Raji (cell line): ENCODE data around the gene C2CD3.

ENCODE experiments used
- POLR2A ChIP-seq: IDR thresholded peaks from 2 replicates; pipeline ENCODE4 v1.6.1; 2011; ENCODE audit warnings: low read depth, low read length, control low read depth; ENCODE audit not compliant: insufficient read depth

The C2CD3 gene

DNA sequence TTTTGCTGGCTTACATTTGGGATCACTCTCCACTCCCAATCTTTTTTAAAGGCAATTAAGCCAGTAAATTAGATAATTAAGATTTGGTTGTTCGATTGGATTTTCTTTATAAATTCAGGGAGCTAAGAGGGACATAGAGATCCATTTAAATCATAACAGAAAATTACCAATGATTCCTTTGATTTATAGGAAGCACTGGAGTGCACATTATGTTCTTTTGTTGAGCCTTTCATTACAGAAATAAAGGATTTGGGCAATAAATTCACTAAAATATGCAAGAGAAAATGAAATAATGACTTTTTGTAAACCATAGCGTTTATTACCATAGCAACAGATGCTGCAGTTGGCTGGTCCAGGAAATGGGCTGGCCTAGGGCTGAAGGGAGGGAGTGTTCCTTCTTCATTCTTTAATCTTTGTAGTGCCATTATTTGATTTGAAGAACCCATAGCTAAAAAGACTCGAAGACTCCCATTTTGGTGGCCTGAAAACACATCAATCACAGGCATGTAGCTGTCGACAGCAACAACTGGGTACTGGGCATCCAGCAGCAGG, 73.0 kb downstream of the C2CD3 start:
- no peak for TF ChIP-seq POLR2A

DNA sequence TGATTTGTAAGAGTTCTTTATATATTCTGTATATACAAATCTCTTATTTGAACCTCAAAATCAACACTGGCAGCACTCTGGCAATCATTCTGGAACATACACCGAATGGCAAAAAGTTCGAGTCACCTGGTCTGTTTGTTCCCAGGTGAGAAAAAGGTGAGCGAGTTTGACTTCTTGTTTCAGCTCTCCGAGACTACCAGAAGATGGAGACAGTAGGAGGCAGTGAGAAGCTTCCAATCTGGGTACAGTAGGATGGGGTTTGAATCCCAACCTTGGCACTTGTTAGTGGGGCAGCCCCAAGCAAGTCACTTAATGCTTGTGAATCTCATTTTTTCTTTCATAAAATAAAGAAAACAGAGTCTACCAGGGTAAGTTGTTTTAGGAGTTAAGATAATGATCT, 76.4 kb downstream of the C2CD3 start:
- no peak for TF ChIP-seq POLR2A

DNA sequence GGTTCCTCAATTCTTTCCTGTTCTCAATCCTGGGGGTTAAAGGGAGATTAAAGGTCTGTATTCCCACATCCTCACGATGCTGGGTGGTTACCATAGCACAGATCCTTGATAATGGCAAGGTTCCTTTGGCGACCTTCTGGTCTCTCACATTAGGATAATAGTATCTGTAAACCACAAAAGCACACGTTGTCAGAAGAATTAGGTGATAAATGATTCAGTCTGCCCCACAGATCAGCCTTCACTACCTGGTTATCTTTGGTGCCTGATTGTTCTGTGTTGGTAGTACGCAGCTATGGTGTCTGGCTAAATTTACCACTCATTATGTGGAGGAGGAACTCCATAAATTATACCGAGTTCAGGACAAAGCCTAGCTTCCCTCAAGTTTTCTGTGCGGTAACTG, 78.4 kb downstream of the C2CD3 start:
- no peak for TF ChIP-seq POLR2A

DNA sequence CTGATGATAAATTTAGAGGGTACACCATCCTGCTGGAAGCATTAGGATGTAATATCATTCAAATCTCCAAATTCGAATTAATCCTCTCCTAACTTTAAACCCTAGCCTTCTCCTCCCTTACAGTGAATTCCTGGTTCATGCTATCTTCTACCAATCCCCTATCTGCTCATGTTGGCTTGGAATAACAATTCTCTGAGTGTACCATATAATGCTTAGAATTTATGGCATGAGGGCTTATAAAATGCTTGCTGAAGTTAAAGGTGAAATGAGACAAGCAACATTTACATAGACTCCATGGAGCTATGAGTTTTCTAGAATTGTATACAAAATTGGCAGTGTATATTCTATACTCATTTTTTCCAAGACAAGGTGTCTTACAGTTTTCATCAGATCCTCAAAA, 79.3 kb downstream of the C2CD3 start:
- no peak for TF ChIP-seq POLR2A

DNA sequence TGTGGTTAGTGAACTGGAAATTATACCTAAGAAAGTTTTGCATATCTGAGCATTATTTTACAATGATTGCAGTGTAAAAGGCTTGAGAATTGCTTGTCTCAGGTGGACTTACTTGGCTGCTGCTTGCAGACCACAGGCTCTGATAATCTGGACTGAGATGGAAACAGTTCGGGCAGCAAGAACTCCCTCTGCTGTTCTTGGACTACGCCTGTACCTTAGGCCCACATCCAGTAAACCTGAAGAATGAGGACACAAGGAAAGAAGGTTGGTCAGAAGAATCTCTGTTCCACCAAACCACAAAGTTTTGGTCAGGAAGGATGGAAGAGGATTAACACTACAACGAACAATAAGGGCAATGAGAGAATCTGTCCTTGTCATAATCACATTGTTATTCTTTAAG, 80.1 kb downstream of the C2CD3 start:
- TF ChIP-seq POLR2A: no peak

DNA sequence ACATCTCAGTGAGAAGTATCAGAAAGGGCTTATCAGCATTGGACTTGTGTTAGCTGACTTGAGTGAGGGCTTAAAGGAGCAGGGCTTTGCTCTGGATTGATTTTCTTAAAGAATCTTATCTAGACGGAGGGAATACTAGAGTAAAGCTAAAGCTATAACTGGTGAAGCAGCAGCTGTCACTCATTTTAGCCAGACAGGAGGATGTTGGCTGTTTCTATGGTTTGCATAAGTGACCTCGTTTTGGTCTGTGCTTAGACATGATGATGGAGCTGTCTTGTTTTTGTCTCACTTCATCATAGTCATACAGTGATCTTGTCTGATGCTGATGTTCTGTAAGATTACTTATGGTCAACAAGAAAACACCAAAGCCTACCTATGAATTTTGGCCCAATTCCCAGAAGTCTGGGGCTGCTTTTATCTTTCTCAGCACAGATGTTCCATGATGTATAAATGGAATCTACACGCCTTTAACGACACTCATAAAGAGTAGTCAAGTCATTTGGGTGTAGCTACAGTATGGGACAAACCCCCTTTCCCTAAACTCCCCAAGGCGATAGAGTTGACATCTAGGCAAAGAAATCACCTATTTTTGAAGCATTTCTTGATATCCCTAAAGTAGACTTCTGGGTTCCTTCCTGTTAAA, 84.4 kb downstream of the C2CD3 start:
- no peak for TF ChIP-seq POLR2A

DNA sequence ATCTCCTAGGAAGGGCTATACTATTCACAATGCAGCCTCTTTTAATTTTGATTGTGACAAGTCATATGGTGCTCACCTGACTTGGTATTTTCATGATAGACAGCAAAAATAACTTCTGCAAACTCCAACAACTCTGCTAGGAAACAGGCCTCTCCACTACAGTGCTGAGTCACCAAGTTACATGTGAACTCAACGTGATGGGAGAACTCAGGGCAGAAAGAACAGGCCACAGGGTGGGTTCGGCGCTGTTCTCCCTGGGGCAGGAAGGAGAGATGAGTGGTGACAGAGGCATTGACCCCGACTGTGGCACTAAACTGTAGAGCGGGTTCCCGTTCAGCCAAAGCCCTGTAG, 85.3 kb downstream of the C2CD3 start:
- TF ChIP-seq POLR2A: no peak

DNA sequence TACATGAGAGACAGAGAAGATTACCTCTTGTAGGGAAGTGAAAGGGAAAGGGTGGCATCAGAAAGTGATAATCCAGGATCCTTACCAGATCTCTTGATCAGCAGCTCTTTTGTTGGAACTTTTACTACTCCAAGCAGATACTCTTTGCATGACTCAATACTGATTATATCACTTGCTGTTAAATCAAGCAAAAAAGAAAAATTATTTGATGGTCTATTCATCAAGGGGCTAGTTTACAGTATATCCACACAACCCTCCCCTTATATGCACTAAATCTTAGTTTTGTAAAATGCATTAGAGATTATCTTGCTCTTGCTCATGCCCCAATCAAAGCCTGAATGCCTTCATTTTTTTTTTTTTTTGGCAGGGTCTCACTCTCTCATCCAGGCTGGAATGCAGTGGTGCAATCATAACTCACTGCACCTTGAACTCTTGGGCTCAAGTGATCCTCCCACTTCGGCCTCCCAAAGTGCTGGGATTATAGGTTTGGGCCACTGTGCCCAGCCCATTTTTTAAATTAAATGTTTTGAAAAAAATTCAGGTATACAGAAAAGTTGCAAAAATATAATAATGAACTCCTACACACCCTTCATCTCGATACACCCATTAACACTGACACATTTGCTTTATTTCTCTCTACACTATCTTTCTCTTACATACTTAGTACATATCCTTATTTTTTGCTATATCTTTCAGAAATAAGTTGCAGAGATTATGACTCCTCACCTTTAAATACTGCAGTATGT, 85.8 kb downstream of the C2CD3 start:
- TF ChIP-seq POLR2A: no peak

DNA sequence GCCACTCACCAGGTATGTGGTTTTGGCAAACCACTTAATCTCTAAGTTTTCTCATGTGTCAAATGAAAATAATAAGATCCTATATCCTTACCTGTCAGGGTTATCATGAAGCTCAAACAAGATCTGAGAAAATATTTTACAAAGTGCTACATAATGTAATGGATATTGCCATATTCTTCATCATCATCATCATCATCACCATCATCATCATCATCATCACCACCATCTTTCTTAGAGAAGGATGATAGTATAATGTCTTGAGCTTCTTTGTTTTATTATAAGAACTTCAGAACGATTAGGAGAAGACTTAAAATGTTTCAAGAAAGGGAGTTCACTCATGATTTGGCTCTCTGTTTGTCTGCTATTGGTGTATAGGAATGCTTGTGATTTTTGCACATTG, 89.4 kb downstream of the C2CD3 start:
- TF ChIP-seq POLR2A: no peak

DNA sequence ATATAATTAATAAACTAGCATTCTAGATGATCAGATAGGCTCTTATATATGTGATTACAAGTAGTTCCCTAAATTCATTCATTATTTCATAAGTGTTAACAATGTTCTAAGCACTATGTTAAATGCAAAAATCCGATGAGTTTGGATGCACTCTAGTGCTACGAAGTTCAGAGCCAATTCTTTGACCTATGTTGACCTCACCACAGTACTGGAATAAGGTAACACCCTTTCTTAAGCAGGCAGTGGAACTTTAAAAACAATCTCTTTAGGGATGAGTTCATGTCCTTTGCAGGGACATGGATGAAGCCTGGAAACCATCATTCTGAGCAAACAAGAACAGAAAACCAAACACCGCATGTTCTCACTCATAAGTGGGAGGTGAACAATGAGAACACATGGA, 93.6 kb downstream of the C2CD3 start:
- TF ChIP-seq POLR2A: no peak

DNA sequence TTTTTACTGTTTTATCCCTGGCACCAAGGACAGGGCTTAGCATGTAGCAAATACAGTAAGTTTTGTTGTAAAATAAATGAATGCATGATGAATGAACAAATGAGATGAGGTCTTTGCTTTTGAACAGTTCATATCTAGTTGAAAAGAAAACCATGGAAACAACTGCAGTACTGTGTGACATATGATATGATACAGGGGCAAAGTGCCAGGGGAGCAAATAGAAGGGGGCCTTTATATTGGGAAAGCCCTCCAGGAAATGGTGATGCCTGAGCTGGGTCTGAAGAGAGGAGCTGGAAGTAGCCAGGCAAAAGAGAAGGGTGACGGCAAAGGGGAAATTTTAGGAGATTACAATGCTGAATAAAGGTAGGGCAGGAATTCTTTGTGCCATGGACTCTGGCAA, 98.1 kb downstream of the C2CD3 start:
- TF ChIP-seq POLR2A: no peak

DNA sequence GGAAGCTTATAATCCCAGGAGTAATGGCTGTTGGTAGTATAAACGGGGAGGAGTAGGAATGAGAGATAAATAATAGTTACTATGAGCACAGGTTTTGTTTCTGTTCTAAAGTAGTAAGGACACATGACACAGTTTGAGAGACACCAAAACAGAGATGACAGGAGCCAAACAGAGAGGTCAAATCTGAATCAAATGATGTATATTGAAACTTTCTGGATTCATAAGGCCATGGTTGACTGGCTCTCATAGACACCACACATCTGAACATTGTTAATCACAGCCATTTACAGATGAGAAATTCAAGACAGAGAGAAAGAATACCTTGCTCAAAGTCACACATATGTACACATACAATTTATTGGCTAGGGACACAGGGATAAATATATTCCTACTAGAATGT, 98.5 kb downstream of the C2CD3 start:
- TF ChIP-seq POLR2A: no peak

DNA sequence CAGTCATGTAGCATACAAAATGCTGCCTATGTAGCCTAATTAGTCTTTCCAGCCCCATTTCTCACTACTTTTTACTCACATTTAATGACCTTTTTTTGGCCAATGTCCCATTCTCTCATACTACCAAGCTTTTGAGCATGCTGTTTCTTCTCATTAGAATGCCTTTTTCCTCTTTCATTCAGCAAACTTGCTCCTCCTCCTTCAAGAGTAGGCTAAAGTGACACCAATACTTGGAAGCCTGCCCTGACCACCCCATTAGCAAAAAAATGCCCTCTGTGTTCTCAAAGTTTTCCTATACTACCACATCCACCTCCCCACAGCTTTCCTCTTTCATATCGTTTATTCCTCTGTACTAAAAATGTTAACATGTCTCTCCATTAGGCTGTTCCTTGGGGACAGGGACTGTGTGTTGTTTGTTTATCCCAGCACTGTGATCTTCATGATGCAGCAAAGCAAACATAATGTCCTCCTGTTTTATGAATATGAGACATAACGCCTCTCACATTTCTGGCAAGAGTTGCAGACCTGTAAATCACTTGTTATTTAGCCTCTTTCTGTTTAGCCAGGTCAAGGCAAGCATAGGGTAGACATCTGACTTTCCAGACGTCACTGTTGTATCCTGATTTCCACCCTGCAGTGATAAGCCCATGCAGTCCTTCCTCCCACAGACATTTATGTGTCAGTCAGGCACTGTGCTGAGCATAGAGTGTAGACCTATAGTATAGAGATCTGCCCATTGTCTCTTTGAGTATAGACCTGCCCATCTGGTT, 99.9 kb downstream of the C2CD3 start:
- no peak for TF ChIP-seq POLR2A

DNA sequence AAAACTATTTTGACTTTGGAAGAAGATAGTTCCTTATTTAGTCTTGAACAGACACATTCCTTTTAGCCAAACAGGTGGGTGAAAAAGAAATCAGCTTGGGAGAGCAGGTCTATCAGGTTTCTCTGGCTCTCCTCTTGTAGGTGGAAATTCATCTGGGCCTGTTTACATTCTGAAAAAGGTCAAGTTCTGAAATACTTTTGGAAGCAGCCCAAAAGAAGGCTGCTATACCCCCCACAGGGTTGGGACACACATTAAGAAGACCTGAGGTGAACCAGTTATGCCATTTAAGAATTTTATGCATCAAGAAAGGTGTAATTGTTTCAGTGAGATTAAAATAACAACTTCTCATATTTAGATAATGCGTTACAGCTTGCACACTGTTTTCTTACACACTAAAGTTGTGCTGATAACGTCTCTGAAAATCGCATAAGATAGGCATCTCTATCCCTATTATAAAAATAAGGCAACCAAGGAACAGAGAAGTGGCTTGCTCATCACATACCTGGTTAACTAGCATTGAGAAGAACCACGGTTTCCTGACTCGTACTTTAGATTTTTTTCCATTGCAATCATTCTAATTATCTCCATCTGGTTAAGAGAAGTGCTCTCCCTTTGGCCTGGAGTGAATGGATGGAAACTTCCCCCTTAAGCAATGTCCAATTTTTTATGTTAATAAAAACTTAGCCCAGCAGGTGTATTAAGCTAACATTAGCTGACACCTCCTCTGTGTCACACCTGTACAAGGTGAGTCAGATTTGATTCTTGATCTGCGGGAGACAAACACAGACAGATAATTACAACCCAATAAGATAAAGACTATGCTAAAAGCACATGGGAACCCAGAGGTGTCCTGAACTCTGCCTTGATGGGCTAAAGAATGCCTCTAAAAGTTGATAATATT, 101.4 kb downstream of the C2CD3 start:
- TF ChIP-seq POLR2A: no peak
